Activated CD4-positive, alpha-beta T cell treated with anti-CD3 and anti-CD28 coated beads for 1 hour (primary cell): ENCODE measurements around the gene ANKLE1.
A peak's percentile ranks its signal among the peaks of the same experiment; 100 is the strongest.

ENCODE experiments used
- DNase-seq: peaks from one replicate; pipeline ENCODE4 v3.0.0-alpha.2; 2020

ANKLE1 gene

DNA sequence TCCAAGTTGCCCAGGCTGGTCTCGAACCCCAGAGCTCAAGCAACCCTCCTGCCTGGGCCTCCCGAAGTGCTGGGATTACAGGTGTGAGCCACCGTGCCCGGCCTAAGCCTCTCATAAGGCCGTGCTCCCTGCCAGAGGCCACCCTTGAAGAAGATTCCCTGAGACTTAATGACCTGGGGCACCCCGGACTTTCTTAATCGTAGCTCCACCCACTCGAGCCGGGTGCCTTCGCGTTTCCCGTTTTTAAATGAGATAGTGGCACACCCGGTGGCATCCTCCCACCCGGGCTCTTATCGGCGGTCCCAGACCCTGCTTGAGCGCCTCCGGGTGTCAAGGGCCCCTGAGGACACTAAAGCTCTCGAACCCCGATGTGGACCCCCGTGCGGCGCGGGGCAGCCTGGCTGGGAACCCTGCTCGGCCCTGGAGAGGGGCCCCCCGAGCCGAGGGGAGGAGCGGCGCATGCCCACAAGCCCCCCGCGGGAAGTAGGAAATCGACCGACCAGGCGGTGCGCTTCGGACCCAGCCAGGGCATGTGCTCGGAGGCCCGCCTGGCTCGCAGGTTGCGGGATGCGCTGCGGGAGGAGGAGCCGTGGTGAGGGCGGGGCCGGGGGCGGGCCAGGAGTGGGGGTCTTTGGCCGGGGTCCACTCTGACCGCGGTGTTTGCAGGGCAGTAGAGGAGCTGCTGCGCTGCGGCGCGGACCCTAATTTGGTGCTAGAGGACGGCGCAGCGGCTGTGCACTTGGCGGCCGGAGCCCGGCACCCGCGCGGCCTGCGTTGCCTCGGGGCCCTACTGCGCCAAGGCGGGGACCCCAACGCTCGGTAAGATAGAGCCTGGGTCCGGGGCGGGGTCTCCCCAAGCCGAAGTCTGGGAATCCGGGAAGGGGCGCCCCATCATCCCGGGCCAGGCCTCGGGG lies at the start of gene ANKLE1:
Gene ANKLE1 (plus strand): TSS at position 511 of the 914 bp plus-strand sequence. CDS start 20 bp downstream, at position 531.
- DNase-seq: no peak

- DNase-seq: no peak
Measured at GRCh38 chr19:17232258-17232657, 49.4 kb upstream of the ANKLE1 start.

DNA sequence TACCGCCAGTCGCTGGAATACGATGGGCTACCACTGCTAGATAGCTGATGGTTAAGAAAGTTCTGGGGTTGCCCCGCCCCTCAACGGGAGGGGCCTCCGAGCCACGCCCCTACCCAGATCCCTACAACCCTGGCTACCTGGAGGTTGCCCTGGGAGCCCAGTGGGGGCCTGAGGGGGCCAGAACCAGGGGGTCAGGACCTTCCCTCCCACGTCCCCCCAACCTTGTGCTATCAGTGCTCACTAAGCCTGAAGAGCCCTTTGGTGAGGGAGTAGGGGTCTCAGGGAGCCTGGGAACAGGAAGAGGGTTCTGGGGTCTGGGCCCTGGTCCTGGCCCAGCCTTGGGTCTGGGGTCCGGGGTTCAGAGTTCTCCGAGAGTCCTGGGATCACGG lies 46.8 kb upstream of the ANKLE1 start:
- DNase-seq: peak; percentile 32

- peak; percentile 68 for DNase-seq
Measured at GRCh38 chr19:17235300-17235970, 46.3 kb upstream of the ANKLE1 start.

- DNase-seq: no peak
Measured at GRCh38 chr19:17235971-17236777, 45.5 kb upstream of the ANKLE1 start.

GRCh38 chr19:17236811-17237543 lies 44.7 kb upstream of the ANKLE1 start:
- no peak for DNase-seq

DNA sequence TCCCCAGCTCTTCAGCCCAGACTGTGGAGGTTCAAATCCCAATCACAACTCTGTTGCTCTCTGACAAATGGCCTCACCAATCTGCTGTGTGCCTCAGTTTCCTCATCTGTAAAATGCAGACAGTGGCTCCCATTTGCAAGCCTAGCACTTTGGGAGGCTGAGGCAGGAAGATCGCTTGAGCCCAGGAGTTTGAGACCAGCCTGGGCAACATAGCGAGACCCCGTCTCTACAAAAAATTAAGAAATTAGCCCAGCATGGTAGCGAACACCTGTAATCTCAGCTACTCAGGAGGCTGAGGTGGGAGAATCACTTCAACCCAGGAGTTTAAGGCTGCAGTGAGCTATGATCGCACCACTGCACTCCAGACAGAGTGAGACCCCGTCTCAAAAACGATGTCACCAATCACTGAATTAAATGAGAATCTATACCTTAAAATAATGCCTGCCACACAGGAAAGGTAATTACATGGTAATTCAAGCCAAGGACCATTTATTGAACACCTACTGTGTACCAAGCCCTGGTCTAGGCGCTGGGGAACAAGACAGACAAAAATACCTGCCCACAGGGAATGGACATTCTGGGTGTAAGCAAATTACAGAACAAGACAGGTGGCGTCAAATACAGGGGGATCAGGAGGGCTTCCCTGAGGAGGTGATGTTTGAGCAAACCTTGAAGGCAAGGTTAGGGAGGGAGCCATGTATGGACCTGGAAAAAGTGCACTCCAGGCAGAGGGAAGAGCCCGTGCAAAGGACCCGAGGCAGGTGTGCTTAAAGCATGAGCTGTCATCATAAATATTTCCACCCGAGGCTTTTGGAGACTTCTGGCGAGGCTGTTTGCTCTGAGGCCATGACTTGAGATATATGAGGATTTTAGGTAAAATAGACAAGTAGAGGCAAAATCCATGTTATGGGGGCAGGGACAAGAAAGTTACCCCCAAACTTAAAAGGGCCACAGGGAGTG lies 43.7 kb upstream of the ANKLE1 start:
- no peak for DNase-seq

DNA sequence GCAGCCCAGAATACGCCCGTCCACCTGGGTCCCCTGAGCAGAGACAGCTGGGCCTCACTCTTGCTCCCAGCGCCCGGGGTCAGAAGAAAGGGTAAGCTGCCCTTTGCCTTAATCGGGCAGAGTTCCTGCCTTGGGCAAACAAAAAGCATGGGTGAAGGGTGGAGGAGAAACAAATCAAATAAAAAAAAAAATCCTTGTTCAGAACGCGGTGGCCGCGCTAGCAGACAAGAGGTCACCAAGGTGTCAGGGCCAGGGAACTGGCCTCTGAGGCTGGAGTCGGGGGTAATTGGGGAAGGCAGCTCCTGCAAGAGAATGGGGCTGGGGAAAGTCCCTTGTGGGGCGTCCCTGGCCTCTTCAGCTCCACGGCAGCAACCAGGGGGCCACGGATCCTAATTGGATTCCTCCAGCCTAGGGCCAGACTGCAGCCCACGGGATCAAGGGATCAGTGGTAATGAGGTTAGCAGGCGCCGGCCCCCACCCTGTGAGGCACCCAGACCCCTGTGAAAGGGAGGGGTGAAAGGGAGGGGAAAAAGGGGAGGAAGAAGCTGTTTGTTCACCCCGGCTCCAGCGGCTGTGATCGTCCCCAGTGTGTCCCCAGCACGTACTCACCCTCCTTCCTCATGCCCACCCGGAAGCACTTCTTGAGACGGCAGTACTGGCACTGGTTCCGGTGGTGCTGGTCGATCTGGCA lies 41.5 kb upstream of the ANKLE1 start:
- no peak for DNase-seq

DNA sequence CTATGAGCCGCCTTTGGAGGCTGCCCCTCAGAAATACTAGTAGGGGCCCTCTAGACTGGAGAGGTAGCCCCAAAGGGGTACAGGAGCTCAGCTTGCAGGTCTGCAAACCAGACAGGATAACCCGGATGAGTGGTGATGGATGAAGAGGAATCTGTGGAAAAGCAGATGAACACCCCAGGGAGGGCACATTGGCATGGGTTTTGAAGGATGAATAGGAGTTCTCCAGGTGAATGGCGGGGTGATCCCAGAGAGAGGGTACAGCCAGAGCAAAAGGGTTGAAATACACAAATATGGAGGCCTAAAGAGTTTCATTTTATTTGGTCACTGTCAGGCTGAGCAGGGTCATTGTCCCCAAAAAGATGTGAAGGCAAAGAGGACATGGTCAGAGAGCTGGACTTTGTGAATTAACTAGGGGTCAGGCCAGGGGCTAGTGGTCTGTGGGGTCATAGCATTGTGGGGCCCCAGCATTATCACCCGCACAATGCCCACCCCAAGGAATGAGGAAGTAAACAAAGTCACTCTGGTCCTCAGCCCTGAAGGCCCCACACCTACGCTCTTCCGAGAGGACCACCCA lies 40.8 kb upstream of the ANKLE1 start:
- DNase-seq: no peak

DNA sequence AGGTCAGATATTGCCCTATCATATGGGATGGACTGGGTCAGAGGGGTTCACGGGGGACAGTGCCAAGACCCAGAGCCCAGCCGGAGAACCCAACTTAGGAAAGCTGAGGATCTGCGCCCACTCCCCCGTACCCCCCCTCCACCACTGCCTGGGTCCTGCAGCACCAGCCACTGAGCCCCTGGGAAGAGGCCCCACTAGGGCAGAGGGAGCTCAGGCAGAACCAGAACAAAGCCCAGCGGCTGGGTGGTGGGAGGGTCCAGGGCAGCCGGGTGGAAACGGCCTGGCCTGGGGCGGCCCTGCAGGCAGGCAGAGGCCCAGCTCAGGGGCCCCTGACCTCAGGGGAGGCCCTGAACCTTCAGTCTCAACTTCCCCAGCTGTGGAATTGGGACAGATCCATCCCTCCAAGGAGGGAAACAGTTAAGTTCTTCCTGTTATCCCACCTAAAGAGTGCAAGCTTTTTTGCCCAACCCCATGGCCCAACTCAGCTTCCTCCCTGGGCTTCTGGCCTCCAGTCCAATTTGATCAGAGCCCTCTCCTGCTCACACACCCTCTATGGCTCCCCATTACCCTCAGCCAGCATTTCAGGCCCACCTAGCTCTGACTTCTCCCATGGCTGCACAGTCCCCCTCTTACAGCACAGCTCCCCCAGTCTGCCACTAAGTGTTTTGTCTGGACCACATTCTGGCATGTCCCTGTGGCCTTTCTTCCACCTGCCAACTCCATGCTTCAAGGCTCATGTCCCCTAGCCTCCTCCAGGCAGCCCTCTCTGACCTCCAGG lies 39.1 kb upstream of the ANKLE1 start:
- DNase-seq: no peak

DNA sequence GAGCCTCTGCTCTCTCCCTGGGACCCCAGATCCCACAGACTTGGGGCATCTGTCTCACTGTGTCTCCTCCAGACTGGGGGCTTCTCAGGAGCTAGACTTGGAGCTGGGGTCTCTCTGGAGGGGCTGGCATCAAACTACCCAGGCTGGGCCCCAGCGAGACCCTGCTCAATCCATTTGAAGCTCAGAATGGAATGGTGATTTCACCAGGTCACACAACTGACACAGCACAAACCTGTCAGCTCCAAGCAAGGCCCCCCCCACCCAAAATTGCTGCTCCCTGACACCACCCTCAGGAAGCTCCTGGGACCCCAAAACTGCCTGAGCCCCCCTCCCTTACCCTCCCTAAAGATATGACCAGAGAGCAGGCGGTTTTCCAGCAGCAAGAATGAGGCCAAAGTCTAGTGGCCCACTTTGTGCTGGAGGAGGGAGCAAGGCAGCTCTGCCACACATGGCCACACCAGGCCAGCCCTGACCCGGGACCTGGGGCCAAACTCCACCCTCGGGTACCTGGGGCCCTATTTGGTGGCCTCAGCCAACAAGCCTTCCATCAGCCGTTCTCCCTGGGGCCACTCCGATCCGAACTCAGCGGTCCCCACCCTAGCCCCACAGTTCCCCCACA lies 38.4 kb upstream of the ANKLE1 start:
- DNase-seq: no peak

- DNase-seq: no peak
Measured at GRCh38 chr19:17243830-17244617, 37.7 kb upstream of the ANKLE1 start.

DNA sequence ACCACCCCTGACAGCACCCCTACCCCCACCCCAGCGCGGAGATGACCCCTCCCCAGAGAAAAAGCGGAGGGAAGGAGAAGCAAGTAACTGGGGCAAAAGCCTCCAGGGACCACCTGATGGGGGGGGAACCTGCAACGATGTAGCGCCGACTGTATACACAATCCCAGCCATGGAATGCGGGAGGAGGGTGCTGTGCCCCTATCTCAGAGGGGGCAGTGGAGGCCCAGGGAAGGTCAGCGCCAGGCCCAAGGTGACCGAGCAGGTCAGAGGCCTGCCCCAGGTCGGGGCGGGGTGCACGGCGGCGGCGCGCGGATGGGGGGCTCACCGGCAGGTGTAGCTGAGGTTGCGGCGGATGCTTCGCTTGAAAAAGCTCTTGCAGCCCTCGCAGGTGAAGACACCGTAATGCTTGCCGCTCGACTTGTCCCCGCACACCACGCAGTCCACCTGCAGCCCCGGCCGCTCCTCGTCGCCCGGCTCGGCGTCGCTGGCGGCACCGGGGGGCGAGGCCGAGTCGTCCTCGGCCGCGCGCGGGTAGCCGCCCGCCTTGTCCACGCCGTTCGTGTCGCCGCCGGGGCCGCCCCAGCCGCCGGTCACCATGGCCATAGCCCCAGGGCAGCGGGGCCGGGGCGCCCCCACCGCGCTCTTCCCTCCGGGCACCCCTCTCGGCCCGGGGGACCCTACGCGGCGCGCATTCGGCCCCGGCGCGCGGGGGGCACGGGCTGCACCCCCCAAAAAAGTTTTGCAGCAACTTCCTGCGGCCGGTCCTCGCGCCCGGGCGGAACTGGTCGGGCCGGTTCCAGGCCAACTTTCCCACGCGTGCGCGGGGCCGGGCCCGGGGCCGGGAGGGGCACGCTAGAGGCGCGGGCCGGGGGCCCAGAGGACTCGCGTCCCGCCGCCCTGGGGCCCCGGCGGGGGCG lies 36.8 kb upstream of the ANKLE1 start:
- DNase-seq: no peak

DNA sequence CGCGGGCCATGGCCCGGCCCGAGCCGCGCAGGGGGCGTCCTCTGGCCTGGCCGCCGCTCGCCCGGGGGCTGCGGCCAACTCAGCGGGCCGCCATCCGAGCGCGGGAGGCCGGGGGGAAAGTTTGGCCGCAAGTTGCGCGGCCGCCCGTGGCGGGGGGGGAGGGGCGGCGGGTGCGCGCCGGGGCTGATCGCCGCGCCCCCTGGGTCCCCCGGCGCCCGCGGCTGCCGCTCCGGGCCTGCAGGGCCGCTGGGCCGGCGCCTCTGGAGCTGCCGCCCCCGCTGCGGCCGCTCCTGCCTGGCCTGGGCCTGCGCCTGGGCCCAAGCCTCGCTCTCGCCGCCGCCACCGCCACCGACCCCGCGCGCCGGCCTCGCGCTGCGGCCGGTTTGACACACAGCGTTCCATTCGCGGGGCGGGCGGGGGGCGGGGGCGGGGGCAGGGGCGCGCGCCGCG lies 36.1 kb upstream of the ANKLE1 start, which contains the start of gene NR2F6:
Gene NR2F6 (minus strand): TSS at position 385 of the 450 bp plus-strand sequence. CDS start 699 bp downstream, outside the sequence.
- DNase-seq: no peak

GRCh38 chr19:17246681-17247425 lies 34.8 kb upstream of the ANKLE1 start:
- no peak for DNase-seq
